Gastrocnemius medialis (tissue), 4 donors: Measurements from ENCODE around the gene TUBB. TPM values are rescaled to one million over a fixed set of nuclear protein-coding genes. Genes with fewer than 3 reads are reported as not detected.

Experiments used
- ATAC-seq, 2 donors: fragments of 150-250 bp; one replicate each; pipeline ENCODE4 v1.9.1; 2016
- DNase-seq, 2 donors: peaks; one replicate each; pipeline ENCODE4 v3.0.0-alpha.2; 2019
- H3K27ac ChIP-seq, 4 donors: fragments of 200-600 bp; sonication (generic); 1 replicate in 1 of 4; 2 replicates in 3 of 4; pipeline ENCODE4 v1.5.1; 2016 to 2018; ENCODE audit warnings: mild to moderate bottlenecking in 2 of 4, moderate library complexity in 1 of 4
- H3K27me3 ChIP-seq, 3 donors: fragments of 200-600 bp; sonication (generic) in 2 of 3; 1 replicate in 1 of 3; 2 replicates in 2 of 3; pipeline versions ENCODE4 v1.5.1 to v1.6.0; 2016 to 2019; ENCODE audit warnings: mild to moderate bottlenecking in 1 of 3, moderate library complexity in 1 of 3
- H3K36me3 ChIP-seq, 2 donors: fragments of 200-600 bp; sonication (generic) in 1 of 2; one replicate each; pipeline ENCODE4 v1.5.1; 2017 to 2018
- H3K4me1 ChIP-seq, 2 donors: fragments of 200-600 bp; sonication (generic) in 1 of 2; one replicate each; pipeline ENCODE4 v1.5.1; 2016 to 2017; ENCODE audit warnings: mild to moderate bottlenecking in 2 of 2
- H3K4me3 ChIP-seq, 4 donors: fragments of 200-600 bp; sonication (generic) in 3 of 4; 1 replicate in 1 of 4; 2 replicates in 3 of 4; pipeline ENCODE4 v1.5.1; 2016 to 2019; ENCODE audit warnings: mild to moderate bottlenecking in 2 of 4
- H3K9me3 ChIP-seq, 3 donors: fragments of 200-600 bp; sonication (generic) in 2 of 3; 1 replicate in 1 of 3; 2 replicates in 2 of 3; pipeline ENCODE4 v1.5.1; 2016 to 2019
- POLR2A ChIP-seq, 2 donors: fragments of 450-650 bp; IDR thresholded peaks; one replicate each; pipeline ENCODE4 v1.6.1; 2017; ENCODE audit warnings: antibody characterized with exemption in 2 of 2, mild to moderate bottlenecking in 2 of 2, moderate library complexity in 2 of 2
- in situ Hi-C, 4 donors: fragments of 200-750 bp; cut with MboI; loops; one replicate each; pipeline versions ENCODE4 v1.15.0 to v1.8.0; 2017; ENCODE audit warnings: low sequenced_read_pairs in 4 of 4
- intact Hi-C: fragments of 100-400 bp; cut with DNase I; formaldehyde crosslinking; loops from one replicate; pipeline ENCODE4 v1.15.1; 2023; ENCODE audit warnings: low total_unique reads
- total RNA-seq, 4 donors: library from RNA; depleted of rRNA; stranded (reverse); fragments of >200 nt; gene quantifications; one replicate each; pipeline versions ENCODE4 v1.1.0 to v1.2.3, GENCODE V29; 2016
- TF ChIP-seq, protein P1 (sequence below), 5 experiments: fragments of 450-650 bp in 3 of 5; fragments of 200-600 bp in 2 of 5; sonication (generic) in 2 of 5; IDR thresholded peaks in 4 of 5; conservative IDR thresholded peaks in 1 of 5; 1 replicate in 4 of 5; 2 replicates in 1 of 5; pipeline ENCODE4 v1.5.1; 2016 to 2019; ENCODE audit warnings: antibody characterized with exemption in 5 of 5, mild to moderate bottlenecking in 3 of 5, moderate library complexity in 3 of 5

Gene TUBB
- 100 to 1,000 TPM in 3 of 4 donors, 10 to 100 TPM in 1; 79.7 to 294 (median 193) TPM for total RNA-seq

DNA sequence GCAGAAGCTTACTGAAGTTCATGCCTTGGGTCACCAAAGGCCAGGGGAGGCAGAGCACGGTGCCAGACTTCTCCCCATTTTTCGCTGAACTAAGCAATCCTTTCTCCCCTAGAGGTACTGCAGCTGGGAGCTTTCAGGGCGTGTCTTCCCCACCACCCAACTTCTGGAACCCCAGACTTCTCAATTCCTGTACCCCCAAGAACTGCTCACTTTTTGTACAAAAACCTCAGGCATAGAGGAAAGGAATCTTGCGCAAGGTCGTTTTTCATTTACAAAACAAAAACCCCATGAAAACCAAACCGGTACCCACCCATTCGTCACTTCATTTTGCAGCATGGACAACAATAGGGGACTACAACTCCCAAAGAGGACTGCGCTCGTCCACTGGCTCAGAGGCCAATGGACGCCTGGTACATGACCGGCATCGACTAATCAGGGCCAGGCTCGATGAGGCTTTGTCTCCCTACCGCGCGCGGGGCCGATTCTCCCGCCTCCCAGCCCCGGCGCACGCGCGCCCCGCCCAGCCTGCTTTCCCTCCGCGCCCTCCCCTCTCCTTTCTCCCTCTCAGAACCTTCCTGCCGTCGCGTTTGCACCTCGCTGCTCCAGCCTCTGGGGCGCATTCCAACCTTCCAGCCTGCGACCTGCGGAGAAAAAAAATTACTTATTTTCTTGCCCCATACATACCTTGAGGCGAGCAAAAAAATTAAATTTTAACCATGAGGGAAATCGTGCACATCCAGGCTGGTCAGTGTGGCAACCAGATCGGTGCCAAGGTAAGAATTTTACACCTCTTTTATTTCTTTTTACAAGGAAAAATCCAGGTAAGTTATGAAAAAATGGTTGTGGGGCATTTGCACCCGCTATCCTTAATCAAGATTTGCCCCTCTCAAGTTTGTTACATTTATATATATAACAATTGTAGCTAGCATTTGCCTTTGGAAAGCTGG lies at the start of gene TUBB:
Gene TUBB (plus strand): TSS at position 562 of the 947 bp plus-strand sequence. CDS start 155 bp downstream, at position 717.
- Histone ChIP-seq H3K9me3 (no peaks in the 10 kb centered on the region), H3K27ac (peak within 1 kb of the TSS; percentile 94 to 99 (median 97)), H3K27me3 (no peaks in the 10 kb centered on the region), H3K4me1 (peaks cover 32 to 33% of the 10 kb centered on the region in 2 donors), H3K36me3 (peaks cover 0 to 24% of the 10 kb centered on the region in 2 donors), H3K4me3 (peak within 1 kb of the TSS; percentile 68 to 99 (median 81))
- ATAC-seq (peak; percentile 72 to 75), DNase-seq (peak; percentile 97 to 98)
- peak; percentile 87 to 91 for TF ChIP-seq POLR2A (IDR thresholded peaks at IDR 0.05)
- TF ChIP-seq, protein P1, sequence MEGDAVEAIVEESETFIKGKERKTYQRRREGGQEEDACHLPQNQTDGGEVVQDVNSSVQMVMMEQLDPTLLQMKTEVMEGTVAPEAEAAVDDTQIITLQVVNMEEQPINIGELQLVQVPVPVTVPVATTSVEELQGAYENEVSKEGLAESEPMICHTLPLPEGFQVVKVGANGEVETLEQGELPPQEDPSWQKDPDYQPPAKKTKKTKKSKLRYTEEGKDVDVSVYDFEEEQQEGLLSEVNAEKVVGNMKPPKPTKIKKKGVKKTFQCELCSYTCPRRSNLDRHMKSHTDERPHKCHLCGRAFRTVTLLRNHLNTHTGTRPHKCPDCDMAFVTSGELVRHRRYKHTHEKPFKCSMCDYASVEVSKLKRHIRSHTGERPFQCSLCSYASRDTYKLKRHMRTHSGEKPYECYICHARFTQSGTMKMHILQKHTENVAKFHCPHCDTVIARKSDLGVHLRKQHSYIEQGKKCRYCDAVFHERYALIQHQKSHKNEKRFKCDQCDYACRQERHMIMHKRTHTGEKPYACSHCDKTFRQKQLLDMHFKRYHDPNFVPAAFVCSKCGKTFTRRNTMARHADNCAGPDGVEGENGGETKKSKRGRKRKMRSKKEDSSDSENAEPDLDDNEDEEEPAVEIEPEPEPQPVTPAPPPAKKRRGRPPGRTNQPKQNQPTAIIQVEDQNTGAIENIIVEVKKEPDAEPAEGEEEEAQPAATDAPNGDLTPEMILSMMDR (IDR thresholded peaks at IDR 0.05 in 4 of 5, conservative IDR thresholded peaks at IDR 0.05 in 1 of 5), result peak in 3 of 5 experiments; percentile 6 to 34 (median 31)
- in situ Hi-C loops (loop anchor here (5.0 kb wide), 2 partner anchors 38 to 43 kb away; no protein-coding TSS in a partner anchor), intact Hi-C loops (loop anchor here (1.0 to 10.0 kb wide), 4 partner anchors 23 to 1475 kb away; partner anchors contain the start of genes ABCF1, FLOT1, GPSM3 and MRPS18B)

DNA sequence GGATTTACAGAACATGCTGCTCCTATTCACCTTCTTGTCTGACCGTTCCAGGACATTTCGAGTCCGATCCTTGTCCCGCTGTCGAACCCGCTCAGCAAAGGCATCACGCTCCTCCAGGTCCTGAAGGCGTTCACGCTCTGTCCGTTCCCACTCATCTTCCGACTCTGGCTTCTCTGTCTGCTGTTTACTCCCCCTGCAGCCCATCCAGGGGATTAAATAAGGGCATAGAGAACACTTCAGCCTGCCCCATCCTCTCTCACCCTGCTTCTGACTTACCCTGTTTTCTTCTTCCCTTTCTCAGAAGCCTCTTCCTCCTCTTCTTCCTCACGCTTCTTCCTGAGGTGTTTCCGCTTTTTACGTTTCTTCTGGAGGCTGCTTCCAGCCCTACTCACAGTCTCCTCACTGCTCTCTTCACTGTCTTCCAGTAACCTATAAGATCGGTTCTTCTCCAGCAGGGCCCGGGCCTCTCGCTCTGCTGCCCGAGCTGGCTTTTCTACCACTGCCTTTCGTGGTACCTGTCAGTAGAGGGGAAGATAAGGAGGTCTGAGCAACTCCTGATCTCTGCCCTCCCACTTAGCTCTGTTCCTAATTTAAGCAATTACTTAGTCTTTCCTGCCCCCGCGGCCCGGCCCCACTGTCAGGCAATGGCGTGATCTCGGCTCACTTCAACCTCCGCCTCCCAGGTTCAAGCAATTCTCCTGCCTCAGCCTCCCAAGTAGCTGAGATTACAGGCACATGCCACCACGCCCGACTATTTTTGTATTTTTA lies 49.2 kb upstream of the TUBB start:
- DNase-seq, result no peak
- H3K36me3 ChIP-seq, result peaks cover 0 to 47% of the 10 kb centered on the region in 2 donors

DNA sequence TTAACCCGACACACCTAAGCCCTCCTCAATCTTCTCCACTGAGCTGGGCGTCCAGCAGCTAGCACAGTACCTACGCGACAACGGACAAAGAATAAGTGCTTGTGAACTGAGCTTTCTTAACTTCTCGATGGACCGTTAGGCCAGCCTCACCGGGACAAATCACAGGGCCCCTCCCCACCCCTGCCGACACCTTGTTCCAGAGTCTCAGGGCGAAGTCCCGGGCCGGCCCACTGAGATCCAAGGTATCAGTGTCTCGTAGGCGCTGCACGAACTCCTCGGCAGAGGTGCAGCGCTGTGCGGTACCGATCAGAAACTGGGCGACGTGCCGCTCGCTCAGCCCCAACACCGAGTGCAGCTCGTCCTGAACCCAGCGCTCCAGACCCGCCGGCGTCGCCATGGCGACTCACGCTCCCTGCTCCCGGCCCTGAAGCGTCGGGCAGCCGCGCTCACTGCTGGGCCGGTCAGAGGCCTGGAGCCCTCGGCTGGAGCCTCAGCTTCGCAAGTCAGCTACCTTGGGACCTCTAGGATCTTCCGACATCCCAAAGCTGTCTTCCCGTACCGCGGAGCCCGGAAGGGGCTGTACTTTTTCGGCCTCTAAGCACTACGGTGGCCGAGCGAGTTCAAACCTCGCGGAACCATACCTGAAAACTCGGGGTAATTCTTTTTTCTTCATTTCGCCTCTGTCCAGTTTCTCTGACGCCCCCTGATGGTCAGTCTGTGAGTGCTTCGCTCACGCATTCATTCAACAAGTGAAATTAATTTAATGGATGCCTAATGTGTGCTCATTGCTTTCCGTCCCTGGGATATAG lies 47.5 kb upstream of the TUBB start, which contains the start of gene DHX16:
Gene DHX16 (minus strand): TSS at position 562 of the 809 bp plus-strand sequence. CDS start 165 bp downstream, at position 397.
- Histone ChIP-seq H3K4me1 (peaks cover 15 to 18% of the 10 kb centered on the region in 2 donors), H3K27ac (peak within 1 kb of the TSS; percentile 78 to 88 (median 82)), H3K27me3 (no peaks in the 10 kb centered on the region), H3K36me3 (peaks cover 0 to 46% of the 10 kb centered on the region in 2 donors), H3K4me3 (peak within 1 kb of the TSS; percentile 78 to 95 (median 91)), H3K9me3 (no peaks in the 10 kb centered on the region)
- DNase-seq (peak; percentile 91 to 96), ATAC-seq (peak; percentile 90 to 94)
- intact Hi-C loops, result loop anchor here (1.0 to 5.0 kb wide), 6 partner anchors 18 to 240 kb away; partner anchors contain the start of genes C6orf136, HLA-E, MRPS18B and NRM
- in situ Hi-C loops, result loop anchor here in 1 of 4 donors (25.0 kb wide), 1 partner anchor 415 kb away; no protein-coding TSS in a partner anchor
- TF ChIP-seq POLR2A (IDR thresholded peaks at IDR 0.05), result peak in 1 of 2 donors; percentile 30
- TF ChIP-seq, protein P1 (IDR thresholded peaks at IDR 0.05 in 4 of 5, conservative IDR thresholded peaks at IDR 0.05 in 1 of 5), result peak; percentile 65 to 89 (median 86)

More for the DNA sequence above, 49.2 kb upstream of the TUBB start:
- H3K4me1 ChIP-seq, result peaks cover 15 to 18% of the 10 kb centered on the region in 2 donors
- TF ChIP-seq POLR2A (IDR thresholded peaks at IDR 0.05), result no peak
- TF ChIP-seq, protein P1 (IDR thresholded peaks at IDR 0.05 in 4 of 5, conservative IDR thresholded peaks at IDR 0.05 in 1 of 5), result no peak
- H3K27me3 ChIP-seq, result no peaks in the 10 kb centered on the region
- no peaks in the 10 kb centered on the region for H3K9me3 ChIP-seq
- peak overlapping the region in 1 of 4 donors; percentile 93 for H3K4me3 ChIP-seq
- intact Hi-C loops (loop anchor here (5.0 kb wide), 4 partner anchors 54 to 241 kb away; partner anchors contain the start of genes HLA-E, MRPS18B, PPP1R10 and VARS2), in situ Hi-C loops (loop anchor here in 1 of 4 donors (25.0 kb wide), 1 partner anchor 416 kb away; no protein-coding TSS in a partner anchor)
- no peak for ATAC-seq
- no peak overlapping the region for H3K27ac ChIP-seq
